ENCODE data around the gene MRPL24. TPM values are rescaled to one million over a fixed set of nuclear protein-coding genes. Genes with fewer than 3 reads are reported as not detected.
A peak's percentile ranks its signal among the peaks of the same experiment; 100 is the strongest.

MRPL24 gene
- polyA plus RNA-seq, 1 donor, result 58.1 TPM

- Histone ChIP-seq H3K27me3 (ENCODE audit: control insufficient read depth, insufficient read depth, low read length) (no peaks in the 10 kb centered on the region), H3K36me3 (ENCODE audit: control insufficient read depth, insufficient read depth, low read length) (peaks cover 2% of the 10 kb centered on the region), H3K4me3 (ENCODE audit: low read length) (peak overlapping the region; percentile 89), H3K4me1 (ENCODE audit: control insufficient read depth, insufficient read depth, low read length) (peaks cover 46% of the 10 kb centered on the region), H3K9me3 (ENCODE audit: control insufficient read depth, low read depth, low read length) (no peaks in the 10 kb centered on the region), H3K27ac (ENCODE audit: low read length) (peak overlapping the region; percentile 97)
- WGBS (ENCODE audit: insufficient coverage, low lambda C conversion rate), result 0% methylated on average over 1 of the region's 64 CpGs
- peak in 1 of 2 donors; percentile 38 for DNase-seq
These were observed 10.0 kb upstream of the MRPL24 start for GRCh38 chr1:156750711-156751450.

GRCh38 chr1:156750191-156750672, 9.3 kb upstream of the MRPL24 start:
- WGBS (ENCODE audit: insufficient coverage, low lambda C conversion rate), result no CpG with 5 or more reads among the region's 5 CpGs
- DNase-seq, result peak; percentile 61 to 77
- Histone ChIP-seq H3K4me1 (ENCODE audit: control insufficient read depth, insufficient read depth, low read length) (peaks cover 52% of the 10 kb centered on the region), H3K9me3 (ENCODE audit: control insufficient read depth, low read depth, low read length) (no peaks in the 10 kb centered on the region), H3K36me3 (ENCODE audit: control insufficient read depth, insufficient read depth, low read length) (peaks cover 3% of the 10 kb centered on the region), H3K4me3 (ENCODE audit: low read length) (peak overlapping the region; percentile 89), H3K27ac (ENCODE audit: low read length) (peak overlapping the region; percentile 97), H3K27me3 (ENCODE audit: control insufficient read depth, insufficient read depth, low read length) (no peaks in the 10 kb centered on the region)

- DNase-seq, result peak; percentile 86 to 93
- WGBS (ENCODE audit: insufficient coverage, low lambda C conversion rate), result no CpG with 5 or more reads among the region's 8 CpGs
- H3K4me1 ChIP-seq (ENCODE audit: control insufficient read depth, insufficient read depth, low read length), result peaks cover 57% of the 10 kb centered on the region
These were observed 8.7 kb upstream of the MRPL24 start for GRCh38 chr1:156749419-156750118.

GRCh38 chr1:156748670-156749418, 8.0 kb upstream of the MRPL24 start:
- peak overlapping the region; percentile 97 for H3K27ac ChIP-seq (ENCODE audit: low read length)
- no peaks in the 10 kb centered on the region for H3K9me3 ChIP-seq (ENCODE audit: control insufficient read depth, low read depth, low read length)
- peaks cover 15% of the 10 kb centered on the region for H3K36me3 ChIP-seq (ENCODE audit: control insufficient read depth, insufficient read depth, low read length)
- H3K4me1 ChIP-seq (ENCODE audit: control insufficient read depth, insufficient read depth, low read length), result peaks cover 57% of the 10 kb centered on the region
- 10% methylated on average over 2 of the region's 9 CpGs for WGBS (ENCODE audit: insufficient coverage, low lambda C conversion rate)
- H3K27me3 ChIP-seq (ENCODE audit: control insufficient read depth, insufficient read depth, low read length), result no peaks in the 10 kb centered on the region
- peak overlapping the region; percentile 89 for H3K4me3 ChIP-seq (ENCODE audit: low read length)
- peak; percentile 42 to 75 for DNase-seq

More at GRCh38 chr1:156749419-156750118, 8.7 kb upstream of the MRPL24 start:
- H3K4me3 ChIP-seq (ENCODE audit: low read length), result peak overlapping the region; percentile 89
- peak overlapping the region; percentile 97 for H3K27ac ChIP-seq (ENCODE audit: low read length)
- no peaks in the 10 kb centered on the region for H3K27me3 ChIP-seq (ENCODE audit: control insufficient read depth, insufficient read depth, low read length)
- no peaks in the 10 kb centered on the region for H3K9me3 ChIP-seq (ENCODE audit: control insufficient read depth, low read depth, low read length)
- peaks cover 9% of the 10 kb centered on the region for H3K36me3 ChIP-seq (ENCODE audit: control insufficient read depth, insufficient read depth, low read length)

GRCh38 chr1:156747742-156748669, 7.1 kb upstream of the MRPL24 start:
- H3K9me3 ChIP-seq (ENCODE audit: control insufficient read depth, low read depth, low read length), result no peaks in the 10 kb centered on the region
- DNase-seq, result peak in 1 of 2 donors; percentile 33
- peaks cover 23% of the 10 kb centered on the region for H3K36me3 ChIP-seq (ENCODE audit: control insufficient read depth, insufficient read depth, low read length)
- H3K4me1 ChIP-seq (ENCODE audit: control insufficient read depth, insufficient read depth, low read length), result peaks cover 55% of the 10 kb centered on the region
- no peaks in the 10 kb centered on the region for H3K27me3 ChIP-seq (ENCODE audit: control insufficient read depth, insufficient read depth, low read length)
- peak overlapping the region; percentile 89 for H3K4me3 ChIP-seq (ENCODE audit: low read length)
- WGBS (ENCODE audit: insufficient coverage, low lambda C conversion rate), result no CpG with 5 or more reads among the region's 8 CpGs
- peak overlapping the region; percentile 97 for H3K27ac ChIP-seq (ENCODE audit: low read length)

GRCh38 chr1:156746728-156747631, 6.1 kb upstream of the MRPL24 start:
- DNase-seq, result peak; percentile 96 to 98
- peak overlapping the region; percentile 89 for H3K4me3 ChIP-seq (ENCODE audit: low read length)
- H3K27ac ChIP-seq (ENCODE audit: low read length), result peak overlapping the region; percentile 97
- H3K4me1 ChIP-seq (ENCODE audit: control insufficient read depth, insufficient read depth, low read length), result peaks cover 48% of the 10 kb centered on the region
- peaks cover 33% of the 10 kb centered on the region for H3K36me3 ChIP-seq (ENCODE audit: control insufficient read depth, insufficient read depth, low read length)
- no peaks in the 10 kb centered on the region for H3K9me3 ChIP-seq (ENCODE audit: control insufficient read depth, low read depth, low read length)
- no CpG with 5 or more reads among the region's 29 CpGs for WGBS (ENCODE audit: insufficient coverage, low lambda C conversion rate)
- no peaks in the 10 kb centered on the region for H3K27me3 ChIP-seq (ENCODE audit: control insufficient read depth, insufficient read depth, low read length)

GRCh38 chr1:156746406-156746727, 5.5 kb upstream of the MRPL24 start:
- Histone ChIP-seq H3K27me3 (ENCODE audit: control insufficient read depth, insufficient read depth, low read length) (no peaks in the 10 kb centered on the region), H3K4me3 (ENCODE audit: low read length) (peak overlapping the region; percentile 45), H3K4me1 (ENCODE audit: control insufficient read depth, insufficient read depth, low read length) (peaks cover 51% of the 10 kb centered on the region), H3K27ac (ENCODE audit: low read length) (peak overlapping the region; percentile 97), H3K9me3 (ENCODE audit: control insufficient read depth, low read depth, low read length) (no peaks in the 10 kb centered on the region), H3K36me3 (ENCODE audit: control insufficient read depth, insufficient read depth, low read length) (peaks cover 38% of the 10 kb centered on the region)
- no CpG with 5 or more reads among the region's 9 CpGs for WGBS (ENCODE audit: insufficient coverage, low lambda C conversion rate)
- DNase-seq, result no peak

- no peaks in the 10 kb centered on the region for H3K27me3 ChIP-seq (ENCODE audit: control insufficient read depth, insufficient read depth, low read length)
- WGBS (ENCODE audit: insufficient coverage, low lambda C conversion rate), result 71% methylated on average over 1 of the region's 3 CpGs
- peak overlapping the region; percentile 45 for H3K4me3 ChIP-seq (ENCODE audit: low read length)
- H3K36me3 ChIP-seq (ENCODE audit: control insufficient read depth, insufficient read depth, low read length), result peaks cover 38% of the 10 kb centered on the region
- no peak for DNase-seq
- H3K4me1 ChIP-seq (ENCODE audit: control insufficient read depth, insufficient read depth, low read length), result peaks cover 52% of the 10 kb centered on the region
- no peaks in the 10 kb centered on the region for H3K9me3 ChIP-seq (ENCODE audit: control insufficient read depth, low read depth, low read length)
- peak overlapping the region; percentile 97 for H3K27ac ChIP-seq (ENCODE audit: low read length)
These were observed 5.0 kb upstream of the MRPL24 start for GRCh38 chr1:156745881-156746280.

Data from large intestine (tissue), 3 donors.